HG03565 (cell line): ENCODE measurements around the gene ATG9A.

Source experiments
- ATAC-seq: cut with Tn5 transposase; IDR thresholded peaks from one replicate; pipeline ENCODE4 v1.9.1; 2021; ENCODE audit warnings: mild to moderate bottlenecking, moderate library complexity; ENCODE audit not compliant: unreplicated experiment

Gene ATG9A

GRCh38 chr2:219252900-219253752 is 23.7 kb upstream of the ATG9A start, which contains the start of gene TUBA4B:
Gene TUBA4B, plus strand, starts transcription at chr2:219253243. Its CDS starts 165 bp downstream, at chr2:219253408.
- no peak for ATAC-seq

GRCh38 chr2:219252570-219252899 is 23.1 kb upstream of the ATG9A start:
- ATAC-seq = no peak

DNA sequence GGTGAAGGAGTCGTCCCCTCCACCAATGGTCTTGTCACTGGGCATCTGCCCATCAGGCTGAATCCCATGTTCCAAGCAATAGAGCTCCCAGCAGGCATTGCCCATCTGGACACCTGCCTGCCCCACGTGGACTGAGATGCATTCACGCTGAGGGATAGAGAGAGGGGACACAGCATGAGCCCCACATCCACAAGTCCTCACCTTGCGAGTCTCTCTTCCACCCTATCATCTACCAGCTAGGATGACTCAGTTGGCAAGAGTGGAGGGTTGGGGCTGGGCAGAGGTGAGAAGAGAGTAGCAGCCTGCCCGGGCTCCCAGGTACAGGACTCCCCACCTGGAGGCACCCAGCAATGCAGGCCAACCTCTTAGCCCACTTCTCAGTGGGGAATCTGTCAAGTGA is 22.6 kb upstream of the ATG9A start:
- ATAC-seq = no peak

GRCh38 chr2:219251656-219252055 is 22.2 kb upstream of the ATG9A start:
- no peak for ATAC-seq

DNA sequence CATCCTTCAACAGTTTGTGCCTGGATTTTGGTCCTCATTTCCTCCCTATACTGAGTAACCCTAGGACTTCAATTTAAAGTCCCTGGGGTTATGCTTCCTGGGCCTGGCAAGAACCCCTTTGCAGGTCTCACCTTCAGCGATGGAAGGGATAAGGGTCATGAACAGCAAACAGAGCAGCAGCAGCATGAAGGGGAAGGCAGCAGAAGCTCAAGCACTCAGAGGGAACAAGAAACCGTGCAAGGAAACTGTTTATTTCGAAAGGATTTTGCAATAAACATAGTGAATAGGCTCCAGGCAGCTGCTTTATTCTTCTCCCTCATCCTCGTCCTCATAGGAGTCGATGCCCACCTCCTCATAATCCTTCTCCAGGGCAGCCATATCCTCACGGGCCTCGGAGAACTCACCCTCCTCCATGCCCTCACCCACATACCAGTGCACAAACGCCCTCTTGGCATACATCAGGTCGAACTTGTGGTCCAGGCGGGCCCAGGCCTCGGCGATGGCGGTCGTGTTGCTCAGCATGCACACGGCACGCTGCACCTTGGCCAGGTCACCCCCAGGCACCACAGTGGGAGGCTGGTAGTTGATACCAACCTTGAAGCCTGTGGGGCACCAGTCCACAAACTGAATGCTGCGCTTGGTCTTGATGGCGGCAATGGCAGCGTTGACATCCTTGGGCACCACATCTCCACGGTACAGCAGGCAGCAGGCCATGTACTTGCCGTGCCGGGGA is 20.8 kb upstream of the ATG9A start:
- ATAC-seq = no peak

DNA sequence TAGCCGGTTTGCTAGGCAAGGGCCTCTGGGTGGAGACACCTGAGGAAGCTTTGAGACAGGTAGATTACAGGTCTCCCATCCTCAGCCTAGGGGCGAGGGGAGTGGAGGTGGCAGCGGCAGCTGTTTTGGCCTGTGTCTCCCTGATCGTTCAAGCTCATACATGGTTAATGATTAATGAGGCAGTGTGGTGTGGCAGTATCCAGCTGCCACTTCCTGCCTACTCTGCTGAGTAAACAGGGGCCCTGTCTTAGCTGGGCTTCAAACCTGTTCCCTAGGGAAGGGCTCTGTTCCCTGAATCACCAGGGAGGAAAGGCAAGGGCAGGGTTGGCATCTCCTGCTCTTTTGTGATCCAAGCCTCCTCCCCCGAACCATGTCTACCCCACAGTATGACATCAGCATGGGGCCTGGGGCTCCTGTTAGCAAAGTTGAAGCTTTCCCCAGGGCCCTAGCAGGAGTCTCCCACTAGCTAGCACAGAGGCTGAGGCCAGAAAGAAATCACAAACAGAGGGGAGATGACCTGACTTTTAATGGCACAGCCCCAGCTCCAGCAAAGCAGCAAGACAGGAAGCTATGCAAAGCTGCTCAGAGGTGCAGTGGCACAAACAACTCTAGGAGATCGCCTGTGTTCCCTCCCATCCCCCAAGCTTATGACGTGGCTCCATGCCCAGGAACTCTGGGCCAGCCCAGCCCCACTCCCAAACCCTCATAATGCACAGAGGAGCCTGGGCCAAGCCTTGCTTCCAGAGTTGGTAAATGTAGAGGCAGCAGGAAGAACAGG is 20.0 kb upstream of the ATG9A start:
- no peak for ATAC-seq

GRCh38 chr2:219248845-219249202 is 19.4 kb upstream of the ATG9A start:
- no peak for ATAC-seq

GRCh38 chr2:219247678-219248642 is 18.5 kb upstream of the ATG9A start:
- ATAC-seq = no peak

DNA sequence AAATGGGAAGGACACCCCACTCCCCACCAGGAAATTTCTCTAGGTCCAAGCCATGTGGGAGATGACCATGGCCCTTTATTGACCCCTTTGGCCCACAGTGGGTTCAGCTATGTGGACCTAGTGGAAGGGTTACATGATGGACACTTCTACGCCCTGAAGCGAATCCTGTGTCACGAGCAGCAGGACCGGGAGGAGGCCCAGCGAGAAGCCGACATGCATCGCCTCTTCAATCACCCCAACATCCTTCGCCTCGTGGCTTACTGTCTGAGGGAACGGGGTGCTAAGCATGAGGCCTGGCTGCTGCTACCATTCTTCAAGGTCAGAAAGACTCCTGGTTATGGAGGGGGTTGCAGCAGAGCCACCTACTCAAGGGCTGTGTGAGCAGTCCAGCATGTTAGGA is 17.1 kb upstream of the ATG9A start:
- ATAC-seq = no peak

DNA sequence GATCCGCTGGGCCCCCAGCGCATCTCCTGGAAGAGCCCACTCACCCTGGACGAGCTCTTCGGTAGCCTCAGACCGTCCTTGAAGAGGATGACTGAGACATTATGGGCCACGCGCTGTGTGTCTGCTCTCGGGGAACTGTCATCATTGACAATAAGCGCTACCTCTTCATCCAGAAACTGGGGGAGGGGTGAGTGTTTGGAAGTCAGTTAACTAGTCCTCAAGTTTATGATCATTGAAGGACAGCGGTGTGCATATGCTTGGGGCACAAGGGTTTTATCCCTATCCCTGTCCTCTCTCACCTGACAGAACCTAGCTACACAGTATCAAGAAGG is 16.4 kb upstream of the ATG9A start:
- no peak for ATAC-seq

GRCh38 chr2:219245148-219245898 is 15.9 kb upstream of the ATG9A start, which contains the start of the genes GLB1L and STK16:
Gene GLB1L, minus strand, starts transcription at chr2:219245444. Its CDS starts 1,871 bp downstream, at chr2:219243573.
Gene STK16, plus strand, starts transcription at chr2:219245479. Its CDS starts 521 bp downstream, at chr2:219246000.
- ATAC-seq = peak; percentile 73

DNA sequence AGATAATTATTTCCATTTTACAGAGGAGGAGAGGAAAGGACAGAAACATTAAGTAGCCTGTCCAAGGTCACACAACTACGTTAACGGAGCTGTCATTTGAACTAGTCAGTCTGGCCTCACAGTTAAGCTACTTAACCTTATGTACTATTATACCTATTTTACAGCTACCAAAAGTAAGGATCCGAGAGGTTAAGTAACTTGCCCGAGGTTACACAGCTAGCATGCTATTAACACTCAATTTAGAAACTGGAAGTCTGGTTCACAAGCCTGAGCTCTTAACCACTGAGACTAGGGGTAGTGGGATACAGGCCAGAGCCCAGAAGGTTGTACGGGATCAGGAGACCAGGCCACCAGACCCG is 15.3 kb upstream of the ATG9A start:
- no peak for ATAC-seq

GRCh38 chr2:219243291-219243761 is 13.9 kb upstream of the ATG9A start:
- no peak for ATAC-seq

GRCh38 chr2:219234331-219234730 is 4.9 kb upstream of the ATG9A start:
- ATAC-seq = no peak

DNA sequence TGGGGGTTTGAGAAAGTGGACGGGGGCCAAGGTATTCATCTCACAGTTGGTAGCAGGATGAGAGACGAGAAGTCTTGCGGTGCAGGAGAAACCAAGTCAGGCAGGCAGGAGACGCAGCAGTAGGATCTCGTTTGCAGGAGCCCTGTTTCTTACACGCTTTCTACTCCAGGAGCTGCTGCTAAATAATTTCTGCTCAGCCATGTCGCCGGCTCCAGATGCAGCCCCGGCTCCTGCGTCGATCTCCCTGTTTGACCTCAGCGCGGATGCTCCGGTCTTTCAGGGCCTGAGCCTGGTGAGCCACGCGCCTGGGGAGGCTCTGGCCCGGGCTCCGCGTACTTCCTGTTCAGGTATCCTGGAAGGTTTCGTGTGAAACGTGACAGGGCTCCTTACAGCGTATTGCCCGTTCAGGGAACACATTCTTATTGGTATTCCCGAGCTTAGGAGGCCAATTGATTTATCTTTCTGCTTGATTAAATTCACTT is 664 bp upstream of the ATG9A start:
- ATAC-seq = no peak

DNA sequence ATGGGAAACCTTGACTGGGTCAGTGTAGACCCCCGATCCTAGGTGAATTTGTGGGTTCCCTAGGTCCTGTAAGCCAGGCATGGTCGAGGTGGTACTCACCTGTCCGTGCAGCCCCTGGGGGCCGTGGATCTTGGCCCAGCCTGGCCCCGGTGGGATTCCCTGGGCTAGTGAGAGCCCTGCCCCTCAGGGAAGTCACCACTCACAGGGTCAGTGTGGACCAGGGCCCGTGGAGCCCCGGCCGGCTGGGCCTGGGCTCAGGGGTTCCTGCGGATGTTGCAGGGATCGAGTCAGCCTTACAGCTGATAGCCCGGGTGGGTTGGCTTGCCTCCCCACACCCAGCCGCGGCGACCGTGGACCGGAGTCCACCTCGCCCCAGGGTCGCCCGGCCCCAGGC is 528 bp downstream of the ATG9A start:
- peak; percentile 15 for ATAC-seq

DNA sequence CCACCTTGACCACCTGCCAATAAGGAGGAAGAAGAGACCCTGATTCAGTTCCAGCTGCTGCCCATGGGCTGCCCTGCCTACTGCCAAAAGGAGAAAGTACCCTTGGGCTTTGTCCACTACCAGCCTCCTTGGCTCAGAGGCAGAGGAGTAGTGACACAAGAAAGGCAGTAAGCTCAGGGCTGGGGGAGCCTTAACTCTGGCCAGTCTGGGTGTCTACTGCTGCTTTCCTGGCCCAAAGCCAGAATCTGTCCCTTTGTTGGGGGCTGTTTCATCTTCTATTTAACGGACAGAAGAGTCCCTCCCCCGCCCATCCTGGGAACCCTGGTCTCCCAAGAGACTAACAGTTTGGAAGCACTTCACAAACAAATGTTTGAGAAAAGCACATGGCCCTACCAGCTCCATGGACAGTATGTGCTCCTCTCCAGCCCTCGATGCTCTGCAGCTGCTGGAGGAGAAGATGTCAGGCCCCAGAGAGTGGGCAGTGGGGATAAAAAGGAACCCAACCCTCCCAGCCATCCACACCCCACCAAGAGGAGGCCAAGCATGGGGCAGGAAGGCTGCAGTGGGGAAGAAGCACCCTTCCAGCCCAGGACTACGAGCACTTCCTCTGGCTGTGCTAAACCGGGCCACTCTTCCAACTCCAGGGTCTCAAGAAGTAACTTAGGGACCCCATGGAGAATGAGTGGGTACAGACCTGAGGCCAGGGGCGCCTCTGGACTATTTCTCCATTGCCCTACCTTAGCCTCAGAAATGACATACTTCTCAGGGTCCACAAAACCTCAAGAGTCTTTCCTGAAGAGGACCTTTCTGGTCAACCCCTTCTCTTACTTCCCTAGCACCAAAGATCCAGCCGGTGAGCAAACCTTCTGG is 1.2 kb downstream of the ATG9A start:
- ATAC-seq = no peak

GRCh38 chr2:219225350-219225749 is 4.1 kb downstream of the ATG9A start:
- no peak for ATAC-seq
